ENCODE results near the gene UBE2F.

- no peak for TF ChIP-seq CTCF (IDR thresholded peaks at IDR 0.05)
- TF ChIP-seq TAF1 (IDR thresholded peaks at IDR 0.05; ENCODE audit: borderline replicate concordance, low read depth, low read length) = peak; percentile 21
- TF ChIP-seq MAX (IDR thresholded peaks at IDR 0.05; ENCODE audit: low read depth) = peak; percentile 77
- TF ChIP-seq EP300 (IDR thresholded peaks at IDR 0.05; ENCODE audit: borderline replicate concordance in 1 of 2, low read depth in 1 of 2, low read length in 1 of 2) = no peak; a peak in 1 of 4 replicates
- TF ChIP-seq USF2 (IDR thresholded peaks at IDR 0.05; ENCODE audit: borderline replicate concordance, low read depth, low read length) = peak; percentile 76
- no peak for TF ChIP-seq GATA2 (CRISPR knock-in tag; IDR thresholded peaks at IDR 0.05)
- no peak; the same call in 1 of the 2 replicates for TF ChIP-seq NFIC (IDR thresholded peaks at IDR 0.05; ENCODE audit: borderline replicate concordance)
- TF ChIP-seq RXRA (IDR thresholded peaks at IDR 0.05; ENCODE audit: borderline replicate concordance, low read depth) = no peak
- no peak for TF ChIP-seq FOXJ3 (CRISPR knock-in tag; IDR thresholded peaks at IDR 0.05)
- no peak for TF ChIP-seq FOSL2 (IDR thresholded peaks at IDR 0.05; ENCODE audit: borderline replicate concordance, low read depth)
- no peak for TF ChIP-seq RCOR1 (IDR thresholded peaks at IDR 0.05; ENCODE audit: low read length)
- no peak for TF ChIP-seq TCF12 (IDR thresholded peaks at IDR 0.05)
These were observed 93.9 kb downstream of the UBE2F start, which contains the start of gene SCLY for GRCh38 chr2:238060542-238061314.
